Adrenal gland (tissue), 5 donors: ENCODE results near the gene MAK.

Experiments used
- POLR2A ChIP-seq, 2 donors: fragments of 450-650 bp; IDR thresholded peaks; one replicate each; pipeline ENCODE4 v1.6.1; 2017; ENCODE audit warnings: antibody characterized with exemption in 2 of 2, mild to moderate bottlenecking in 2 of 2, moderate library complexity in 1 of 2
- TF ChIP-seq, protein P1 (sequence below), 6 experiments: fragments of 450-650 bp in 4 of 6; fragments of 200-600 bp in 2 of 6; sonication (generic) in 1 of 6; IDR thresholded peaks; 1 replicate in 5 of 6; 2 replicates in 1 of 6; pipeline versions ENCODE4 v1.5.1 to v1.8.0; 2016 to 2021; ENCODE audit warnings: antibody characterized with exemption in 6 of 6, mild to moderate bottlenecking in 2 of 6, moderate library complexity in 1 of 6
- donor health status: DM: no; HTN: no; CAD: no.

DNA sequence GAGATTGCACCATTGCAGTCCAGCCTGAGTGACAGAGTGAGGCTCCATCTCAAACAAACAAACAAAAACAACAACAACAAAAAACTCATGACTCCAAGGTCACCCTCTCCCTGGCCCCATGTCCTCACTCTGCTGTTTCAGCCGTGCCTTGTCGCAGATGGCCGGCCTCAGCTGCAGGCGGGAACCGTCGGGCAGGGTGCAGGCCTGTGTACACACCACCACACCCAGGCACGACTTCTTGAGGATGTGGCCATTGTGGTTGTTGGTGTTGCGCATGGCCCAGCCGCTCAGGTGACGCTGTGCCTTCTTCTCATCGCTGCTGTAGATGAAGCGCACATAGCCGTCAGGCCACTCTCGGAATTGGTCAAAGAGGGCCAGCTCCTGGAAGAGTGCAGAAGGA, 38.7 kb upstream of the MAK start:
- TF ChIP-seq, protein P1, sequence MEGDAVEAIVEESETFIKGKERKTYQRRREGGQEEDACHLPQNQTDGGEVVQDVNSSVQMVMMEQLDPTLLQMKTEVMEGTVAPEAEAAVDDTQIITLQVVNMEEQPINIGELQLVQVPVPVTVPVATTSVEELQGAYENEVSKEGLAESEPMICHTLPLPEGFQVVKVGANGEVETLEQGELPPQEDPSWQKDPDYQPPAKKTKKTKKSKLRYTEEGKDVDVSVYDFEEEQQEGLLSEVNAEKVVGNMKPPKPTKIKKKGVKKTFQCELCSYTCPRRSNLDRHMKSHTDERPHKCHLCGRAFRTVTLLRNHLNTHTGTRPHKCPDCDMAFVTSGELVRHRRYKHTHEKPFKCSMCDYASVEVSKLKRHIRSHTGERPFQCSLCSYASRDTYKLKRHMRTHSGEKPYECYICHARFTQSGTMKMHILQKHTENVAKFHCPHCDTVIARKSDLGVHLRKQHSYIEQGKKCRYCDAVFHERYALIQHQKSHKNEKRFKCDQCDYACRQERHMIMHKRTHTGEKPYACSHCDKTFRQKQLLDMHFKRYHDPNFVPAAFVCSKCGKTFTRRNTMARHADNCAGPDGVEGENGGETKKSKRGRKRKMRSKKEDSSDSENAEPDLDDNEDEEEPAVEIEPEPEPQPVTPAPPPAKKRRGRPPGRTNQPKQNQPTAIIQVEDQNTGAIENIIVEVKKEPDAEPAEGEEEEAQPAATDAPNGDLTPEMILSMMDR (IDR thresholded peaks at IDR 0.05), result no peak
- no peak for TF ChIP-seq POLR2A (IDR thresholded peaks at IDR 0.05)
